Bronchial epithelial cell (primary cell): ENCODE data around the gene AFF3. TPM values are rescaled to one million over a fixed set of nuclear protein-coding genes. Genes with fewer than 3 reads are reported as not detected.

Experiments
- DNase-seq: peaks from one replicate; pipeline ENCODE4 v3.0.0-alpha.2; 2010; ENCODE audit warnings: low read depth
- FAIRE-seq: peaks from 2 replicates; lab custom pipeline; 2011; peaks lifted over from hg19 to GRCh38; lab: Jason Lieb, UNC
- H3K27me3 ChIP-seq: 2 replicates; pipeline ENCODE4 v1.5.1; 2011; ENCODE audit warnings: low read length; ENCODE audit not compliant: control insufficient read depth, insufficient read depth
- H3K36me3 ChIP-seq: 2 replicates; pipeline ENCODE4 v1.5.1; 2011; ENCODE audit warnings: low read length; ENCODE audit not compliant: control insufficient read depth, insufficient read depth
- H3K4me3 ChIP-seq: 2 replicates; pipeline ENCODE4 v1.5.1; 2011; ENCODE audit warnings: mild to moderate bottlenecking, low read depth, low read length, control low read depth
- CTCF ChIP-seq: IDR thresholded peaks from 2 replicates; pipeline ENCODE4 v1.5.1; 2011; ENCODE audit warnings: mild to moderate bottlenecking, moderate library complexity, low read length, control low read depth, inconsistent platforms; ENCODE audit not compliant: insufficient read depth, severe bottlenecking
- total RNA-seq: library from RNA; depleted of rRNA; stranded (reverse); fragments of >200 nt; gene quantifications from 2 replicates; pipeline ENCODE4 v1.2.1, GENCODE V29; 2014

Gene AFF3
- total RNA-seq, 1 donor from 2014 or later = not detected

DNA sequence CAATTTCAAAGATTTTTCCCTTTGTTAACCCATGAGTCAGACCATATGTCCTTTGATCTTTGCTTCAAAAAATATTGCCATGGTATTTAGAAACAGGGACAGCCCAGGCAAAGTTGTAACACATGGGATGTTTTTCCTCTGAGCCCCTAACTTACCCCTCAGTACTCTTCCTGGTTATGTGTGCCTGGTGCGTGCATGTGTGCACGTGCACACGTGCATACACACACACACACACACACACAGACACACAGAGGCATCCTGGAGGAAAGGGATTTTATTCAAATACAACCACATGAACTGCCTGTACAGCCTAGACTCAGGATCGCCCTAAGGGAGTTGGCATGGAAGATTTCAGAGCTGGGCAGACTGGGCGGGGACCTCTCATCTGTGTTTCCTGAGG, 5.1 kb downstream of the AFF3 start:
- TF ChIP-seq CTCF = no peak
- no peaks in the 10 kb centered on the region for H3K36me3 ChIP-seq
- no peak overlapping the region for H3K4me3 ChIP-seq
- no peaks in the 10 kb centered on the region for H3K27me3 ChIP-seq
- DNase-seq (no peak), FAIRE-seq (no peak)

- Histone ChIP-seq H3K36me3 (no peaks in the 10 kb centered on the region), H3K27me3 (no peaks in the 10 kb centered on the region), H3K4me3 (no peak overlapping the region)
- FAIRE-seq (no peak), DNase-seq (no peak)
- no peak for TF ChIP-seq CTCF
Measured at GRCh38 chr2:100136310-100136709, 6.1 kb downstream of the AFF3 start.

- Histone ChIP-seq H3K27me3 (no peaks in the 10 kb centered on the region), H3K36me3 (no peaks in the 10 kb centered on the region), H3K4me3 (no peak overlapping the region)
- no peak for TF ChIP-seq CTCF
- DNase-seq (no peak), FAIRE-seq (no peak)
Measured at GRCh38 chr2:100135415-100135814, 7.0 kb downstream of the AFF3 start.

DNA sequence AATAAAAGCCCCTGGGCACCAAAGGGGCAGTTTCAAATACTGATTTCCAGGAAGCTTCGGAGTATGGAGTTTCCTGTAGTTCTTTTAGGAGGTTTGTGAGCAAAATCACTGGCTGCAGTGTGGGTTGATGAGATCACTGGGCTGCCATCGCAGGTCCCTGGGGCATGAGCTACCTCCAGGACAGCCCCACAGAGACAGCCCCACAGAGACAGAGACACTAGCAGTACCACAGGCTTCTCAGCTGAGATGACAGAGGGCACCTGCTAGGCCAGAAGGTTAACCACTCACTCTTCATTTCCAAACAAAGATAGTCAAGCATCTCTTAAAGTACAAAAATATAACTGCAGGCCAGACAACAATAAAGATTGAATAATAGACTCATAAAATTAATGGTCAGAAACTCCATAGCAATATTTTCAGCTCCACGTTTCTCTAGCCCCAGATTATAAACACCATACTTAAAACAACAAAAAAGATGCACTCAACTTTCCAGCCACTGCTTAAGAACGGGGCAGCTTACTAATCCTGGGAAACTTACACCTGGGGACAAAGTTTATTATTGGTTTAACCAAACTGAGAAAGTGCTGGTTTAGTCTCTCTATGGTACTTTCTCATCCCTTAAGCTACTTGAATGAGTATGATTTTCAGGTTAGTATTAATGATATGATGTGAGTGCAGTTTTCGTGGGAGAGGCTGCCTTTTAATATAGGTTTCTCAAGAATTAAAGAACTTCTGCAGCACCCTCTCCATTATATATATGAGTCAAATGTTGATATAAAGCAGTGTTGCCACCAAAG, 11.6 kb downstream of the AFF3 start:
- DNase-seq (no peak), FAIRE-seq (no peak)
- H3K27me3 ChIP-seq = no peaks in the 10 kb centered on the region
- TF ChIP-seq CTCF = no peak
- H3K4me3 ChIP-seq = no peak overlapping the region
- H3K36me3 ChIP-seq = no peaks in the 10 kb centered on the region

- DNase-seq (no peak), FAIRE-seq (no peak)
- no peaks in the 10 kb centered on the region for H3K36me3 ChIP-seq
- TF ChIP-seq CTCF = no peak
- H3K27me3 ChIP-seq = no peaks in the 10 kb centered on the region
- no peak overlapping the region for H3K4me3 ChIP-seq
Measured at GRCh38 chr2:100126897-100127401, 15.4 kb downstream of the AFF3 start.
